ENCODE measurements around the gene ADPRM. TPM values are rescaled to one million over a fixed set of nuclear protein-coding genes. Genes with fewer than 3 reads are reported as not detected.

The ADPRM gene, protein sequence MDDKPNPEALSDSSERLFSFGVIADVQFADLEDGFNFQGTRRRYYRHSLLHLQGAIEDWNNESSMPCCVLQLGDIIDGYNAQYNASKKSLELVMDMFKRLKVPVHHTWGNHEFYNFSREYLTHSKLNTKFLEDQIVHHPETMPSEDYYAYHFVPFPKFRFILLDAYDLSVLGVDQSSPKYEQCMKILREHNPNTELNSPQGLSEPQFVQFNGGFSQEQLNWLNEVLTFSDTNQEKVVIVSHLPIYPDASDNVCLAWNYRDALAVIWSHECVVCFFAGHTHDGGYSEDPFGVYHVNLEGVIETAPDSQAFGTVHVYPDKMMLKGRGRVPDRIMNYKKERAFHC
- polyA plus RNA-seq (2011; rRNA removed) (24.3 and 25.2 TPM in 2 replicates), polyA plus RNA-seq (2017; fragmentation: RNase III; extraction: RNeasy Plus Mini Kit Qiagen cat#74134 plus additional on column Dnase treatment) (7.7 to 8.3 TPM (median 8.3 TPM) in 3 replicates), polyA minus RNA-seq (2011; rRNA and poly(A)+ RNA removed) (9.4 and 10.4 TPM in 2 replicates)
- polyA plus RNA-seq (2012; cell fraction: cytosol; rRNA removed) = 6.0 TPM in 2 replicates
- 1.6 and 2.7 TPM in 2 replicates for polyA plus RNA-seq (2012; cell fraction: nucleus; rRNA removed)

DNA sequence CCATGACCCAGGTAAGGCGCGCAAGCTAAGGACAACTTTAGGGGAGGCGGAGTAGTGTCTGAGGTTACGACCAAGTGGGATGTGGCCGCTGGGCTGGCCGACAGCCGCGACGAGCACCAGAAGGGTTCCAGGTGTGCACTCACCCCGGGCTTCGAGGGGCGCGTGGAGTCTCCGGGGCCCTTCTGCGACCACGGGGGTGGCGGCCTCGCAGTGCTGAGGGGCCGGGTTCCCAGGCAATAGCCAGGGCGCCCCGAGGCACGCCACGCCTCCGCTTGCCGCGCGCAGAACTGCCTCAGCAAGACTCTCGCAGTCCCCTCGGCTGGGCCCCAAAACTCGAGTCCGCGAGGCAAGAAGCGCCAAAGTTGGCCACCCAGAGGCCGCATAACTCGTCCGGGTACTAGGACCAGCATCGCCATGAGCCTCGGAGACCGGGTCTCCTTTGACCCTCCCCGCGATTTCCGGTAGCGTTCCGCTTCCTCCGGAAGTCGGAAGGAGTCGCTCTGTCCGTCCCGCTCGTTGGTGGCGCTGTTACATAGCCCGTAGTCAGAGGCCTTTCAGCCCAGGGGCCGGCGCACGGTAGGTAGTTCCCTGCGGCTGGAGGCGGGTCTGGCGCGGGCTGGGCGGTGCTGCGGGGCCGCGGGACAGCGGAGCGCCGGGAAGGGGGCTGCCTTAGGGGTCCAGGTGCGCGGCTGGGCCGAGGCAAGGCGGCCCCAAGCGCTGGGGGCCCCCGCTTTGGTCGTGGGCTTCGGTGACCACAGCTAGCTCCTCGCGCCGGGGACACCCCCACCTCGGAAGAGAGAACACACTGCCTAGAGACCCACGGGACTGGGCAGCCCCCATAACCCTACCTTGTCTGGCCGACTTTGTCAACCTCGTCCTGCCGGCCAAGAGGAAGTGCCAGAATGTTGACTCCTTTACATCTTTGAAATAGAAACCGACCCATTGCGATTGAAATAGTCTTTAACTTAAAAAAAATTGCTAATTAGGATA lies at the start of gene ADPRM, which contains the start of gene SCO1:
Gene ADPRM (plus strand): TSS at position 503 of the 990 bp plus-strand sequence. CDS start 7,333 bp downstream, outside the sequence.
Gene SCO1 (minus strand): TSS at position 442 of the 990 bp plus-strand sequence. CDS start 26 bp downstream, at position 416.
- under 1% methylated on average over 39 of the region's 84 CpGs for WGBS (ENCODE audit: missing lambda C conversion rate)
- Histone ChIP-seq H3K9me3 (no peaks in the 10 kb centered on the region), H3K4me1 (peaks cover 15% of the 10 kb centered on the region), H3K4me3 (peak within 1 kb of the TSS; percentile 85), H3K4me2 (peak within 1 kb of the TSS; percentile 98), H3K27ac (peak within 1 kb of the TSS; percentile 85 to 99)
- FAIRE-seq = peak; percentile 84
- ATAC-seq = peak; percentile 99 to 100
- POLR2A ChIA-PET = interaction anchor here (1.1 kb wide), 1 partner anchor 33 kb away, joined by 3 read pairs; the partner anchor contains the start of gene TMEM220
- CTCF ChIA-PET = interaction anchor here (0.7 to 3.5 kb wide), 2 partner anchors 14 to 39 kb away, joined by 3 to 17 read pairs; no protein-coding TSS in a partner anchor
- peak; percentile 88 to 95 for DNase-seq (ENCODE audit: low read depth in 1 of 2, low spot score in 1 of 2)
- TF ChIP-seq RAD21 (conservative IDR thresholded peaks at IDR 0.05 in 1 of 2, IDR thresholded peaks at IDR 0.05 in 1 of 2) = 0 out of 5 replicates have a peak, but pooled peaks of 1 of the 2 experiments have one; percentile 23
- TF ChIP-seq EHMT2 (IDR thresholded peaks at IDR 0.05; ENCODE audit: low read depth) = no peak
- no peak for TF ChIP-seq CHD2 (IDR thresholded peaks at IDR 0.05; ENCODE audit: low read length, partially characterized antibody)
- 0 out of 2 replicates have a peak, but pooled peaks have one; percentile 20 for TF ChIP-seq TP53 (CRISPR knock-in tag; IDR thresholded peaks at IDR 0.05)
- TF ChIP-seq ZSCAN20 (CRISPR knock-in tag; IDR thresholded peaks at IDR 0.05) = no peak
- TF ChIP-seq MAFK (IDR thresholded peaks at IDR 0.05; ENCODE audit: partially characterized antibody) = no peak
- 0 out of 2 replicates have a peak, but pooled peaks have one; percentile 64 for TF ChIP-seq TFCP2L1 (CRISPR knock-in tag; IDR thresholded peaks at IDR 0.05)
- no peak; the same call in 1 of the 2 replicates for TF ChIP-seq GATA3 (IDR thresholded peaks at IDR 0.05; ENCODE audit: borderline replicate concordance)
- TF ChIP-seq CHD4 (IDR thresholded peaks at IDR 0.05; ENCODE audit: borderline replicate concordance) = no peak
- no peak for TF ChIP-seq NFE2L2 (conservative IDR thresholded peaks at IDR 0.05; ENCODE audit: low read length)
- peak; percentile 90 for TF ChIP-seq PHF8 (IDR thresholded peaks at IDR 0.05; ENCODE audit: borderline replicate concordance, low read depth)
- no peak for TF ChIP-seq HEYL (CRISPR knock-in tag; IDR thresholded peaks at IDR 0.05)
- TF ChIP-seq, protein P1, sequence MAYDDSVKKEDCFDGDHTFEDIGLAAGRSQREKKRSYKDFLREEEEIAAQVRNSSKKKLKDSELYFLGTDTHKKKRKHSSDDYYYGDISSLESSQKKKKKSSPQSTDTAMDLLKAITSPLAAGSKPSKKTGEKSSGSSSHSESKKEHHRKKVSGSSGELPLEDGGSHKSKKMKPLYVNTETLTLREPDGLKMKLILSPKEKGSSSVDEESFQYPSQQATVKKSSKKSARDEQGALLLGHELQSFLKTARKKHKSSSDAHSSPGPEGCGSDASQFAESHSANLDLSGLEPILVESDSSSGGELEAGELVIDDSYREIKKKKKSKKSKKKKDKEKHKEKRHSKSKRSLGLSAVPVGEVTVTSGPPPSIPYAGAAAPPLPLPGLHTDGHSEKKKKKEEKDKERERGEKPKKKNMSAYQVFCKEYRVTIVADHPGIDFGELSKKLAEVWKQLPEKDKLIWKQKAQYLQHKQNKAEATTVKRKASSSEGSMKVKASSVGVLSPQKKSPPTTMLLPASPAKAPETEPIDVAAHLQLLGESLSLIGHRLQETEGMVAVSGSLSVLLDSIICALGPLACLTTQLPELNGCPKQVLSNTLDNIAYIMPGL (CRISPR knock-in tag; IDR thresholded peaks at IDR 0.05; ENCODE audit: borderline replicate concordance) = peak; percentile 84
- no peak for TF ChIP-seq SMC3 (IDR thresholded peaks at IDR 0.05)
- no peak for TF ChIP-seq EP300 (IDR thresholded peaks at IDR 0.05)
- no peak for TF ChIP-seq SREBF2 (IDR thresholded peaks at IDR 0.05)
- TF ChIP-seq KDM5A (IDR thresholded peaks at IDR 0.05) = peak; percentile 61; the same call in 1 of the 2 replicates
- TF ChIP-seq ZNF302 (CRISPR knock-in tag; IDR thresholded peaks at IDR 0.05) = no peak
- TF ChIP-seq NR3C1 (IDR thresholded peaks at IDR 0.05) = no peak
- TF ChIP-seq POLR2A (IDR thresholded peaks at IDR 0.05; ENCODE audit: low read length) = peak; percentile 78
- peak; percentile 46; the same call in 1 of the 2 replicates for TF ChIP-seq MYC (IDR thresholded peaks at IDR 0.05; ENCODE audit: borderline replicate concordance, low read length)
- TF ChIP-seq CBX2 (IDR thresholded peaks at IDR 0.05; ENCODE audit: borderline replicate concordance, low read depth) = no peak
- TF ChIP-seq, protein P2, sequence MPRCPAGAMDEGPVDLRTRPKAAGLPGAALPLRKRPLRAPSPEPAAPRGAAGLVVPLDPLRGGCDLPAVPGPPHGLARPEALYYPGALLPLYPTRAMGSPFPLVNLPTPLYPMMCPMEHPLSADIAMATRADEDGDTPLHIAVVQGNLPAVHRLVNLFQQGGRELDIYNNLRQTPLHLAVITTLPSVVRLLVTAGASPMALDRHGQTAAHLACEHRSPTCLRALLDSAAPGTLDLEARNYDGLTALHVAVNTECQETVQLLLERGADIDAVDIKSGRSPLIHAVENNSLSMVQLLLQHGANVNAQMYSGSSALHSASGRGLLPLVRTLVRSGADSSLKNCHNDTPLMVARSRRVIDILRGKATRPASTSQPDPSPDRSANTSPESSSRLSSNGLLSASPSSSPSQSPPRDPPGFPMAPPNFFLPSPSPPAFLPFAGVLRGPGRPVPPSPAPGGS (IDR thresholded peaks at IDR 0.05) = peak; percentile 86
- TF ChIP-seq RFX5 (IDR thresholded peaks at IDR 0.05) = peak; percentile 35; the same call in 1 of the 2 replicates
- no peak for TF ChIP-seq RARB (CRISPR knock-in tag; IDR thresholded peaks at IDR 0.05)
- no peak for TF ChIP-seq ZFP36 (IDR thresholded peaks at IDR 0.05; ENCODE audit: borderline replicate concordance, partially characterized antibody)
- TF ChIP-seq, protein P3, sequence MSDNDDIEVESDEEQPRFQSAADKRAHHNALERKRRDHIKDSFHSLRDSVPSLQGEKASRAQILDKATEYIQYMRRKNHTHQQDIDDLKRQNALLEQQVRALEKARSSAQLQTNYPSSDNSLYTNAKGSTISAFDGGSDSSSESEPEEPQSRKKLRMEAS (IDR thresholded peaks at IDR 0.05) = peak; percentile 89
- TF ChIP-seq FOSB (CRISPR knock-in tag; IDR thresholded peaks at IDR 0.05) = no peak
- TF ChIP-seq, protein P4, sequence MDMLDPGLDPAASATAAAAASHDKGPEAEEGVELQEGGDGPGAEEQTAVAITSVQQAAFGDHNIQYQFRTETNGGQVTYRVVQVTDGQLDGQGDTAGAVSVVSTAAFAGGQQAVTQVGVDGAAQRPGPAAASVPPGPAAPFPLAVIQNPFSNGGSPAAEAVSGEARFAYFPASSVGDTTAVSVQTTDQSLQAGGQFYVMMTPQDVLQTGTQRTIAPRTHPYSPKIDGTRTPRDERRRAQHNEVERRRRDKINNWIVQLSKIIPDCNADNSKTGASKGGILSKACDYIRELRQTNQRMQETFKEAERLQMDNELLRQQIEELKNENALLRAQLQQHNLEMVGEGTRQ (IDR thresholded peaks at IDR 0.05) = no peak
- no peak for TF ChIP-seq POLR2AphosphoS2 (conservative IDR thresholded peaks at IDR 0.05; ENCODE audit: low read length)
- TF ChIP-seq, protein P5, sequence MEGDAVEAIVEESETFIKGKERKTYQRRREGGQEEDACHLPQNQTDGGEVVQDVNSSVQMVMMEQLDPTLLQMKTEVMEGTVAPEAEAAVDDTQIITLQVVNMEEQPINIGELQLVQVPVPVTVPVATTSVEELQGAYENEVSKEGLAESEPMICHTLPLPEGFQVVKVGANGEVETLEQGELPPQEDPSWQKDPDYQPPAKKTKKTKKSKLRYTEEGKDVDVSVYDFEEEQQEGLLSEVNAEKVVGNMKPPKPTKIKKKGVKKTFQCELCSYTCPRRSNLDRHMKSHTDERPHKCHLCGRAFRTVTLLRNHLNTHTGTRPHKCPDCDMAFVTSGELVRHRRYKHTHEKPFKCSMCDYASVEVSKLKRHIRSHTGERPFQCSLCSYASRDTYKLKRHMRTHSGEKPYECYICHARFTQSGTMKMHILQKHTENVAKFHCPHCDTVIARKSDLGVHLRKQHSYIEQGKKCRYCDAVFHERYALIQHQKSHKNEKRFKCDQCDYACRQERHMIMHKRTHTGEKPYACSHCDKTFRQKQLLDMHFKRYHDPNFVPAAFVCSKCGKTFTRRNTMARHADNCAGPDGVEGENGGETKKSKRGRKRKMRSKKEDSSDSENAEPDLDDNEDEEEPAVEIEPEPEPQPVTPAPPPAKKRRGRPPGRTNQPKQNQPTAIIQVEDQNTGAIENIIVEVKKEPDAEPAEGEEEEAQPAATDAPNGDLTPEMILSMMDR (IDR thresholded peaks at IDR 0.05) = peak; percentile 16; the same call in 1 of the 3 replicates
- peak; percentile 91 to 97 for TF ChIP-seq JUN (IDR thresholded peaks at IDR 0.05)

Measured in A549 (cell line).